ENCODE results near the gene POC1A. TPM values are rescaled to one million over a fixed set of nuclear protein-coding genes. Genes with fewer than 3 reads are reported as not detected.
"Not testable (repeated sequence)": the region's sequence is repeated elsewhere in the genome, so short reads cannot be mapped to it uniquely, and the experiment has no call there.

POC1A gene
- total RNA-seq, 1 donor from 2014 or later: 24.1 TPM

- H3K4me3 Mint-ChIP-seq: no peak overlapping the region
- H3K27me3 Mint-ChIP-seq: no peaks in the 10 kb centered on the region
- DNase-seq: no peak
- H3K27ac Mint-ChIP-seq: no peak overlapping the region
- no peaks in the 10 kb centered on the region for H3K36me3 Mint-ChIP-seq (ENCODE audit: low read depth)
- H3K9me3 Mint-ChIP-seq: no peaks in the 10 kb centered on the region
- intact Hi-C loops (cut with micrococcal nuclease): loop anchor here (10.0 kb wide), 1 partner anchor 342 kb away; the partner anchor contains the start of genes NT5DC2 and UQCC5
- H3K4me1 Mint-ChIP-seq: peaks cover 29% of the 10 kb centered on the region
Measured at GRCh38 chr3:52193065-52193464, 38.8 kb upstream of the POC1A start.

GRCh38 chr3:52191663-52192062 lies 37.4 kb upstream of the POC1A start:
- Mint-ChIP-seq H3K27ac (no peak overlapping the region), H3K36me3 (ENCODE audit: low read depth) (no peaks in the 10 kb centered on the region), H3K4me1 (peaks cover 17% of the 10 kb centered on the region), H3K4me3 (no peak overlapping the region), H3K27me3 (no peaks in the 10 kb centered on the region), H3K9me3 (no peaks in the 10 kb centered on the region)
- DNase-seq: no peak
- intact Hi-C loops (cut with micrococcal nuclease): loop anchor here (10.0 kb wide), 1 partner anchor 343 kb away; the partner anchor contains the start of genes NT5DC2 and UQCC5

- H3K36me3 Mint-ChIP-seq (ENCODE audit: low read depth): no peaks in the 10 kb centered on the region
- no peaks in the 10 kb centered on the region for H3K9me3 Mint-ChIP-seq
- no peaks in the 10 kb centered on the region for H3K27me3 Mint-ChIP-seq
- H3K4me1 Mint-ChIP-seq: peaks cover 10% of the 10 kb centered on the region
- no peak overlapping the region for H3K4me3 Mint-ChIP-seq
- intact Hi-C loops (cut with micrococcal nuclease): loop anchor here (10.0 kb wide), 1 partner anchor 344 kb away; the partner anchor contains the start of genes NT5DC2 and UQCC5
- DNase-seq: no peak
- H3K27ac Mint-ChIP-seq: no peak overlapping the region
Measured at GRCh38 chr3:52190294-52191074, 36.3 kb upstream of the POC1A start.

GRCh38 chr3:52188556-52188955 lies 34.3 kb upstream of the POC1A start:
- H3K9me3 Mint-ChIP-seq: no peaks in the 10 kb centered on the region
- H3K36me3 Mint-ChIP-seq (ENCODE audit: low read depth): no peaks in the 10 kb centered on the region
- DNase-seq: no peak
- peaks cover 10% of the 10 kb centered on the region for H3K4me1 Mint-ChIP-seq
- no peak overlapping the region for H3K27ac Mint-ChIP-seq
- H3K4me3 Mint-ChIP-seq: no peak overlapping the region
- H3K27me3 Mint-ChIP-seq: no peaks in the 10 kb centered on the region
- intact Hi-C loops (cut with micrococcal nuclease): no loop called here

- intact Hi-C loops (cut with micrococcal nuclease): no loop called here
- peaks cover 15% of the 10 kb centered on the region for H3K4me1 Mint-ChIP-seq
- no peak for DNase-seq
- no peak overlapping the region for H3K4me3 Mint-ChIP-seq
- peaks cover 4% of the 10 kb centered on the region for H3K27me3 Mint-ChIP-seq
- no peaks in the 10 kb centered on the region for H3K9me3 Mint-ChIP-seq
- H3K36me3 Mint-ChIP-seq (ENCODE audit: low read depth): no peaks in the 10 kb centered on the region
- H3K27ac Mint-ChIP-seq: no peak overlapping the region
Measured at GRCh38 chr3:52186729-52187128, 32.5 kb upstream of the POC1A start.

- Mint-ChIP-seq H3K27ac (no peak overlapping the region), H3K36me3 (ENCODE audit: low read depth) (no peaks in the 10 kb centered on the region), H3K4me1 (peaks cover 15% of the 10 kb centered on the region), H3K9me3 (no peaks in the 10 kb centered on the region), H3K4me3 (no peak overlapping the region), H3K27me3 (peaks cover 5% of the 10 kb centered on the region)
- intact Hi-C loops (cut with micrococcal nuclease): no loop called here
- no peak for DNase-seq
Measured at GRCh38 chr3:52185837-52186236, 31.6 kb upstream of the POC1A start.

- Mint-ChIP-seq H3K9me3 (no peaks in the 10 kb centered on the region), H3K27ac (no peak overlapping the region), H3K4me1 (peaks cover 15% of the 10 kb centered on the region), H3K36me3 (ENCODE audit: low read depth) (no peaks in the 10 kb centered on the region), H3K27me3 (peaks cover 5% of the 10 kb centered on the region), H3K4me3 (no peak overlapping the region)
- no peak for DNase-seq
- intact Hi-C loops (cut with micrococcal nuclease): no loop called here
Measured at GRCh38 chr3:52185311-52185710, 31.1 kb upstream of the POC1A start.

GRCh38 chr3:52184690-52185089 lies 30.5 kb upstream of the POC1A start:
- Mint-ChIP-seq H3K36me3 (ENCODE audit: low read depth) (no peaks in the 10 kb centered on the region), H3K27ac (no peak overlapping the region), H3K9me3 (no peaks in the 10 kb centered on the region), H3K27me3 (peaks cover 7% of the 10 kb centered on the region), H3K4me3 (no peak overlapping the region), H3K4me1 (peaks cover 12% of the 10 kb centered on the region)
- no peak for DNase-seq
- intact Hi-C loops (cut with micrococcal nuclease): no loop called here

GRCh38 chr3:52183786-52184445 lies 29.7 kb upstream of the POC1A start:
- intact Hi-C loops (cut with micrococcal nuclease): no loop called here
- Mint-ChIP-seq H3K4me3 (no peak overlapping the region), H3K27me3 (peaks cover 7% of the 10 kb centered on the region), H3K27ac (no peak overlapping the region), H3K36me3 (ENCODE audit: low read depth) (no peaks in the 10 kb centered on the region), H3K9me3 (no peaks in the 10 kb centered on the region), H3K4me1 (peaks cover 9% of the 10 kb centered on the region)
- DNase-seq: no peak

- intact Hi-C loops (cut with micrococcal nuclease): no loop called here
- H3K4me3 Mint-ChIP-seq: no peak overlapping the region
- no peak overlapping the region for H3K27ac Mint-ChIP-seq
- H3K4me1 Mint-ChIP-seq: peaks cover 5% of the 10 kb centered on the region
- H3K27me3 Mint-ChIP-seq: peaks cover 14% of the 10 kb centered on the region
- H3K36me3 Mint-ChIP-seq (ENCODE audit: low read depth): no peaks in the 10 kb centered on the region
- no peak for DNase-seq
- H3K9me3 Mint-ChIP-seq: no peaks in the 10 kb centered on the region
Measured at GRCh38 chr3:52182691-52183090, 28.5 kb upstream of the POC1A start.

GRCh38 chr3:52182196-52182595 lies 28.0 kb upstream of the POC1A start:
- no peak for DNase-seq
- no peak overlapping the region for H3K4me3 Mint-ChIP-seq
- no peaks in the 10 kb centered on the region for H3K36me3 Mint-ChIP-seq (ENCODE audit: low read depth)
- intact Hi-C loops (cut with micrococcal nuclease): no loop called here
- no peaks in the 10 kb centered on the region for H3K9me3 Mint-ChIP-seq
- peaks cover 5% of the 10 kb centered on the region for H3K4me1 Mint-ChIP-seq
- H3K27me3 Mint-ChIP-seq: peaks cover 14% of the 10 kb centered on the region
- peak overlapping the region; percentile 15 for H3K27ac Mint-ChIP-seq

GRCh38 chr3:52181543-52181942 lies 27.3 kb upstream of the POC1A start:
- Mint-ChIP-seq H3K4me3 (no peak overlapping the region), H3K36me3 (ENCODE audit: low read depth) (no peaks in the 10 kb centered on the region), H3K27me3 (peaks cover 14% of the 10 kb centered on the region), H3K27ac (no peak overlapping the region), H3K9me3 (no peaks in the 10 kb centered on the region), H3K4me1 (peaks cover 5% of the 10 kb centered on the region)
- intact Hi-C loops (cut with micrococcal nuclease): no loop called here
- DNase-seq: no peak

- no peak overlapping the region for H3K4me3 Mint-ChIP-seq
- H3K9me3 Mint-ChIP-seq: no peaks in the 10 kb centered on the region
- no peak for DNase-seq
- no peak overlapping the region for H3K27ac Mint-ChIP-seq
- H3K36me3 Mint-ChIP-seq (ENCODE audit: low read depth): no peaks in the 10 kb centered on the region
- intact Hi-C loops (cut with micrococcal nuclease): no loop called here
- peaks cover 5% of the 10 kb centered on the region for H3K4me1 Mint-ChIP-seq
- peaks cover 14% of the 10 kb centered on the region for H3K27me3 Mint-ChIP-seq
Measured at GRCh38 chr3:52178537-52178936, 24.3 kb upstream of the POC1A start.

- H3K4me1 Mint-ChIP-seq; intact Hi-C loops (cut with micrococcal nuclease); H3K27ac Mint-ChIP-seq; H3K36me3 Mint-ChIP-seq (ENCODE audit: low read depth); H3K4me3 Mint-ChIP-seq; DNase-seq; H3K9me3 Mint-ChIP-seq: not testable (repeated sequence)
- H3K27me3 Mint-ChIP-seq: peaks cover 14% of the 10 kb centered on the region
Measured at GRCh38 chr3:52178126-52178525, 23.9 kb upstream of the POC1A start.
